Stimulated activated CD4-positive, alpha-beta T cell treated with anti-CD3 and anti-CD28 coated beads, Interleukin-4, amount 100 ng/mL, for 4 hours (primary cell): ENCODE measurements around the gene B3GNT8.
"Not testable (repeated sequence)": the region's sequence is repeated elsewhere in the genome, so short reads cannot be mapped to it uniquely, and the experiment has no call there.

Experiments used
- DNase-seq, 2 experiments: peaks; one replicate each; pipeline ENCODE4 v3.0.0-alpha.2; 2020

Gene B3GNT8, protein sequence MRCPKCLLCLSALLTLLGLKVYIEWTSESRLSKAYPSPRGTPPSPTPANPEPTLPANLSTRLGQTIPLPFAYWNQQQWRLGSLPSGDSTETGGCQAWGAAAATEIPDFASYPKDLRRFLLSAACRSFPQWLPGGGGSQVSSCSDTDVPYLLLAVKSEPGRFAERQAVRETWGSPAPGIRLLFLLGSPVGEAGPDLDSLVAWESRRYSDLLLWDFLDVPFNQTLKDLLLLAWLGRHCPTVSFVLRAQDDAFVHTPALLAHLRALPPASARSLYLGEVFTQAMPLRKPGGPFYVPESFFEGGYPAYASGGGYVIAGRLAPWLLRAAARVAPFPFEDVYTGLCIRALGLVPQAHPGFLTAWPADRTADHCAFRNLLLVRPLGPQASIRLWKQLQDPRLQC

DNA sequence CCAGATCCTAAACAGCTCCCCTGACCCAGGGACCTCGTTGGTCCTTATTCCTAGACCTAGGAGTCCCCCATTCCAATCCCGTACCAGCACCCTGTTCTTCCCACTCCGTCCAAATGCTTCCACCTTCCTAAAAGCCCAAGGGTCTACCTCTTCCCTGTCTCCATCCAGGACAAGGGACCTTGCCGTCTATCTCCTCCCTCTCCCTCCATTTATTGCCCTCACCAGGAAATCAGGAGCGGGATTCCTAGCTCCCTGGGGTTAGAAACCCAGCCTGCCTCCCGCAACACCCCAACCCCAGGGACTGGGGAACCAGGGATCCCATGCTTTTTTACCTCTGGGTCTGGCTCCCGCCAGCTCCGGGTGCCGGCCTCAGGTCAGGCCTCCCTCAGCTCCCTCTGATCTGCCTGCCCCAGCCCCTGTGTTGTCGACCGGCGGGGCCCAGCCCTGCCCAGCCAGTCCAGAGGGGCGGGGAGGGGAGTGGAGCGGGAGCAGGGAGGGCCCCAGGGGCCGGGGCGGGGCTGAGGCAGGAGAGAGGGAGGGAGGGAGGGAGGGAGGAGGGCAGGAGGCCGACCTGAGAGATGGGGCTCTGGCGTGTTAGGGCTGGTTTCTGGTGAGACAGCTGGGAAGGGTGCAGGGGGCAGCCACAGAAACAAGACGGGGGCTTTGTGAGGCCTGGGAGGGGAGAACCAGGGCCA lies at the start of gene B3GNT8:
Gene B3GNT8 (minus strand): TSS at position 423 of the 695 bp plus-strand sequence. CDS start 596 bp downstream, outside the sequence.
- peak; percentile 10 to 50 for DNase-seq

DNA sequence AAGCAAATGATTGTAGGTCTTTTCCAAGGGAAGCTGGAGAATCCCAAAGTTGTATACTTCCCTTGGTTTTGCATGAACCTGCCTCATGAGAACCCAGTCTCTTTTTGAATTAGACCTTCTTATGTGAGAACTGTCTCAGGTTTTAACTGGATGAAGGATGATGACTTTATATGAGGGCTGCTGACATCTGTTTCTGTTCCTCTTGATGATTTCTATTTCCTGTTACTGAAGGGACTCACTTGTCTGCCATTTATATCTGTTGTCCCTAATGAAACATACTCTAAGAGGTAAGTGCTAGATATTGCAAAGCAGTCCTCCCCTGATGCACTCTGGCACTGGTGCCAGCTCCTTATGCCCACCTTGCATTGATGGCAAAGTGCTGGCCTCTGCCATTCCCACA lies 49.4 kb upstream of the B3GNT8 start:
- DNase-seq = no peak

DNA sequence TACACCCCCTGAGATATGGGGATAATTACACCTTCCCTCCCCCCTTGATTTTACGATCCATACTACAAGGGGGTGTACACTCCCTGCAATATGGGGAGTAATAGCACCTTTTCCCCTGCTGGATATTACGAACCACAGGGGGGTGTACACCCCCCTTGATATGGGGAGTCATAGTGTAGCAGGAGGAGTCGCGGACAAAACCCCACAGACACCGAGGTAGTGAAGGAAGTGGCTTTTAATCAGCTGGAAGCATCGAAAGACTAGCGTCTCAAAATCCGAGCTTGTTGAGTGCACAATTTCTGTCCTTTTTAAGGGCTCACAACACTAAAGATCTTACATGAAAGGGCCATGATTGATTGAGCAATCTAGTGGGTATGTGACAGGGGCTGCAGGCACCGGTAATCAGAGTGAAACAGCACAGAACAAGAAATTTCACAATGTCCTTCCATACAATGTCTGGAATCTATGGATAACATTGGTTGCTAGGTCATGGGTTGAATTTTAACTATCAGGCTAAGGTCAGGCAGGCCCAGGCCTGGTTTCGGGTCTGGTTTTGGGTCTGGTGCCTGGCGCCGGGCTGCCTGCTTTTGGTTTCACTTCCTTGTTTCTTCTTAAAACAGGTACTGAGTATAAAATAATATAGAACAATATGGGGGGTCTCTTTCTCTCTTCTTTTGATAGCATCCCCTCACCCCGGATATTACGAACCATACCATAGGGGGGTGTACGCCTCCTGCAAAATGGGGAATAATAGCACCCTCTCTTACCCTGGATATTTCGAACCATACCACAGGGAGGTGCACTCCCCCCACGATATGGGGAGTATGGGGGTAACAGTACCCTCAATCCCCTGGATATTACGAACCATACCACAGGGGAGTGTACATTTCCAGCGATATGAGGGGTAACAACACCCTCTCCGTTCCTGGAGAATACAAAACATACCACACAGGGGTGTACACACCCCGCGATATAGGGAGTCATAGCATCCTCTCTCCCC lies 36.4 kb upstream of the B3GNT8 start:
- not testable (repeated sequence) for DNase-seq

DNA sequence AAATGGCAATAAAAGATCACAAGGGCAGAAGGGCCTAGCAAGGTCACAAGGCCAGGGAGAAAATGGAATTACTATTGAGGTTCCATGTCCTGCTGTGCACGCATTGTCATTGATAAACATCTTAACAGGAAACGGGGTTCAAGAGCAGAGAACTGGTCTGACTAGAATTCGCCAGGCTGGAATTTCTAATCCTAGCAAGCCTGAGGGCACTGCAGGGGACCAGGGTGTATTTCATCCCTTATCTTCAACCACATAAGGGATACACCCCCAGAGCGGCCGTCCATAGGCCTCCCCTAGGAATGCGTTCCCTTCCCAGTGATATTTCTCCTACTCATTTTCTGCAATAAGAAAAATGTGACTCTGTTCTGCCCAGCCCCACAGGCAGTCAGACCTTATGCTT lies 35.3 kb upstream of the B3GNT8 start:
- no peak for DNase-seq

DNA sequence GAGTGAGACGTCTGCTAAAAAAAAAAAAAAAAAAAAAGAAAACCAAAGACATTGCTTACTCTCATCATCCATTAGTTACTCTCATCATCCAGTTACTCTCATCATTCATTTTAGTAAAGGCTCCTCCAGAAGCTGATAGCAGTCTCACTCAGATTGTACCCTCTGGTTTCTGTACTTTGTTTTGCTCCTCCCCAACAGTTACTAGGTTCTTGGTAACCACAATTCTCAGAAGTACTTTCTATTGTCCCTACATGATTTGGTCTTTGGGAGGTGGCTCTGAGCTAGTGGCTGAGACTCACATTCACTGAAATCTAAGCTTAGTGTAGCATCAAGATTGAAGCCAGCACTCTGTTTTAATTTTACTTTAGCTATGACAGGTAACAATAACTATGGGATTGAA lies 30.1 kb upstream of the B3GNT8 start:
- DNase-seq = no peak

DNA sequence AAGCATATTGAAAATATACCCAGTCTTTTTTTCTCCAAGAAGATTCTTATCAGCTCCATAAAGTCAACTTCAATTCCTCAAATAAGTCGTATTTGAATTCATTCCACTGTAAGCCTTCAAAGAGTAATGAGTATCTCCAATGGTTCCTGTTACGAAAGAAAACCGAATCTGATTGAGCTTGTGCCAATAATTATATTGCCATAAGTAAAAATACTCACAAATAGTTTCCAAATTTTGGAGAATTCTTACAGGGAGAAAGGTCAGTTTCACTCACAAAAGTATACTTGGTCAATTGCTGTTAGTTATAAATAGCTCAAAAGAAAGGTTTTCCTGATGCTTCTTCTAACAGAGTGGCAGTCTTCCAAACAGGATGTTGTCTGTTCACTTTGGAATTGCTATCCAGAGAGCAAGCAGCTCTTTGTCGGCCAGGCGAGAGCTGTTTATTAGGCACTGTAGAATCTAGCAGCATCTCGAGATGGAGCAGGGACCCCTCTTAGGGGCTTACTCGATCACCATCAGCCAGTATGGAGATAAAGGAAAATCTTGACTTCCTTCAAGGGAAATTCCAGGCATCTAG lies 29.3 kb upstream of the B3GNT8 start:
- no peak for DNase-seq

DNA sequence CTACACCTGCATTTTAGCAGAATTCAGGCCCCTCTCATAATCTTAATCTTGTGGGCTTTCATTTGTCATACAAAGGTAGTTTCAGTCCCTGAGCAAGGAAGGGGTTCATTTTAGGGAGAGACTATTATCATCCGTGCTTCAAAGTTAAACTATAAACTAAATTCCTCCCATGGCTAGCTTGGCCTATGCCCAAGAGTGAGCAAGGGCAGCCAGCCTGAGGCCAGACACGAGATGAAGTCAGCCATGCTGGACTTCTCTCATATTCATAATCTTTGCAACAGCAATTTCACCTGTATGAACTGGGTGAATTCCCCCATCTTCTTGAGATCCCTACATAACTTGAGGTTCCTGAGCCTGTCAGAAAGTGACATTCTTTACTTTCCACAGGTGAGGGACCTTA lies 28.8 kb upstream of the B3GNT8 start:
- DNase-seq = no peak

DNA sequence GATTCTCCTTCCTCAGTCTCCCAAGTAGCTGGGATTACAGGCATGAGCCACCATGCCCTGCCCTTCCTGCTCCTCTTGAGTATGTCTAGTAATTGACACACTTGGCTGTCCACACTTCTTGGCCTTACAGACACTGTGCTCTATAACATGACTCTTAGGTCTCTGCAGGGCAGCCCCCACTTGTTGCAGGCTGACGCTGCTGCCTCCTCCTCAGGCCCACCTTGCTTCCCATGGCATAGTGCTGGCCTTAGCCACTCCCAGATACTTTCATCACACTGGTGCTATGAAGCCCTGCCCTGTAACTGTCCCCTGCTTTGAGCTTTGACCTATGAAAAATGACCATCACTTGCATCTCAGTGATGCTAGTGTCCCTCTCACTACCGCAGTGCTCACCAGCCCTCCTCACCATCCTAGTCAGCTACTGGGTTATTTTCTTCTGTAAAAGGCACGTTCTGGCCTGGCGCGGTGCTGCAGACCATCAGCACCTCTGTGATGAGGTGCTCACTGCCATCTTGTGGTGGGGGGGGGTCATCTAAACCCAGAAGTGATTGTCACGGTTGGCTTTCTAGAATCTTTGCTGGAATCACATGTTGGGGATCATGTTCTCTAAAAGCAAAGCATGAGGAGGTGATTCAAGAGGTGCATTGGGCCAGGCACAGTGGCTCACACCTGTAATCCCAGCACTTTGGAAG lies 25.6 kb upstream of the B3GNT8 start:
- no peak for DNase-seq

DNA sequence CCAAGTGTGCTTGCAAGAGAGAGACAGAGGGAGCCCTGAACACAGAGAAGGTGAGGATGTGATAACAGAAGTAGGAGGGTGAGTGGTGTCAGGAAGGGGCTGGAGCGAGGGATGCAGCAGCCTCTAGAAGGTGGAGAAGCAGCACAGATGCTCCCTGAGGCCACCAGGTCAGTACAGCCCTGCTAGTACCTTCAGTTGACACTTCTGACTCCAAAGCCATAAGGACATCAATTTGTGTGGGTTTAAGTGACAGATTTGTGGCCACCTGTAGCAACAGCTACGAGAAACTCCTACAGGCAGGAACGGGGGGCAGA lies 22.6 kb upstream of the B3GNT8 start:
- DNase-seq = no peak

DNA sequence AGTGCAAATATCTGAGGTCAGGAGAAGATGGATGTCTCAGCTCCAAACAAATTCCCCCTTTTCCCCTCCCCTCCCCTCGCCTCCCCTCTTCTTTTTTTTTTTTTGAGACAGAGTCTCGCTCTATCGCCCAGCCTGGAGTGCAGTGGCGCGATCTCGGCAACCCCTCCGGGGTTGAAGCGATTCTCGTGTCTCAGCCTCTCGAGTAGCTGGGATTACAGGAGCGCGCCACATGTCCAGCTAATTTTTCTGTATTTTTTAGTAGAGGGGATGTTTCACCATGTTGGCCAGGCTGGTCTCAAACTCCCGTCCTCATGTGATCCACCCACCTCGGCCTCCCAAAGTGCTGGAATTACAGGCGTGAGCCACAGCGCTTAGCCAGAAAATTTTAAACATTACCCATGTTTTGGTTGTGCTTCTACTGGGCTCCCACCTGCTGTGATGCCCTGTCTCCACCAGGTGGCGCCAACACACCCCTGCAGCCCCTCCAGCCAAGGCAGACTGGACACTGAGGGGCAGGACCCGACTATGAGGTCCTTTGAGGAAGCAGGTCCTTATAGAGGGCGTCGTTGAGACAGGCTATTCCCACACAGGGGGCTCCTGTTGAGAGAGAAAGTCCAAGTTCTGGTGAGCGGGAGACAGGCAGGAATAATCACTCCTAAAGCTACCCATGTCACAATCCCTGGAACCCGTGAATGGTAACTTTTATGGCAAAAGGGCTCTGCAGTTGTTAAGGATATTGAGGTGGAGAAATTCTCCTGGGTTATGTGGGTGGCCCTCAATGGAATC lies 22.1 kb upstream of the B3GNT8 start:
- peak; percentile 56 to 66 for DNase-seq

DNA sequence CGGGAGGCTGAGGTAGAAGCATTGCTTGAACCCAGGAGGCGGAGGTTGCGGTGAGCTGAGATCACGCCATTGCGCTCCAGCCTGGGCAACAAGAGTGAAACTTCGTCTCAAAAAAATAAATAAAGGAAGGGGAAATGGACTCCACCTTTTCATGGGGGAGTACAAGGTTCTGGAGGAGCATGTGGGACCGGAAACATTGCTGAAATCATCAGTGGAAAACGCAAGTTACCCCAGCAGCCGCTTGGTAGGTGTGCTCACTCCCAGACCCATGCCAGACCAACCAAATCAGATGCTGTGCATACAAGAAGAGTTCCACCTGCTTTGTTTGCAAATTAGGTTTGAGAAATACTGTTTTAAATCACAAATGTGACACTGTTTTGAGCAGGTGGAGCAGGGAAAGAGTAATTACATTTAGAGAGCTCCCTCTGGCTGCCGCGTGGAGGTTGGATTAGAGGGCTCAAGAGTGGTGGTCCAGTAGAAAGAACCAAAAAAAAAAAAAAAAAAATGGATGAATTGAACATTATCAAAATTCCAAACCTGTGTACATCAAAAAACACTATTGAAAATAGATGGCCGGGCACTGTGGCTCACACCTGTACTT lies 20.7 kb upstream of the B3GNT8 start:
- no peak for DNase-seq

DNA sequence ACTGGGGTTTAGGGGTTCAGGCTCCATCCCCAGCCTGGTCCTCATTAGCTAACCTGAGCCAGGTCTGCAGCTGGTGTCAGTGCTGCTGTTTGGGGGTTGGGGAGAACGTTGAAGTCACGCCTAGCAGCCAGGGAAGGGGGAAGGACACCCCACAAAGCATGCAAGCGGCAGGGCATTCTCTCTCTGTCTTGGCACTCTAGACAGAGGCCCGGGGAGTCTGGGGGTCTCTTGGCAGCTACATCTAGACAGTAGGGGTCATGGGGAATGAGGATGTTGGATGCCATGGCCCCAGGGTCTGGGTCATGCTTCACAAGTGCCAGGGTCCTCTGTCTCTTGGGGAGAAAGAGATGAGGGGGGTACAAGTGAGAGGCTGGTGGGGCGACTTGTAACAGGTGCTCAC lies 18.4 kb upstream of the B3GNT8 start:
- no peak for DNase-seq

DNA sequence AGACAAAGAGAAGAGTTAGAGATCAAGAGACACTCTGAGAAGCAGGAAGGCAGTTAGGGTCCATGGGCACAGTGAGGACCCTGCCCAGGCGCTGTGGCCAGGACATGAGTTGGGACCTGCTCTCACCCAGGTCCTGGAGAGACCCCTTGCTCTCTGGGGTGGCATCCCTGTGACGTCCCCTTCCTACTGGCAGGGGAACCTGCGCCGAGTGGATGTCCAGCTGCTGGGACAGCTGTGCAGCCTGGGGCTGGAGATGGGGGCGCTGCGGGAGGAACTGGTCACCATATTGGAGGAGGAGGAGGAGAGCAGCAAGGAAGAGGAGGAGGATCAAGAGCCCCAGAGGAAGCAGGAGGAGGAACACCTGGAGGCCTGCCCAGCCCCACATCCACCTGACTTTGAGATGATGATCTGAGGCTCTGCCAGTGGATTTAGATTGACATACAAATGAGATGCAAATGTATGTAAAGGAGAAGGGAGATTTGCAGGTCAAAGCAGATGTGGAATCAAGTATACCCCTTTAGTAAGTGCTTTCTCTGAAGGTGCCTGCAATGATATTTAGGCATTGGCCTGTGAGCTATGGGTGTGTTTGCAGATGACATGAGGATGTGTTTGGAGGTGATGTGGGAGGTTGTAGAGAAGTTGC lies 16.8 kb upstream of the B3GNT8 start:
- no peak for DNase-seq

DNA sequence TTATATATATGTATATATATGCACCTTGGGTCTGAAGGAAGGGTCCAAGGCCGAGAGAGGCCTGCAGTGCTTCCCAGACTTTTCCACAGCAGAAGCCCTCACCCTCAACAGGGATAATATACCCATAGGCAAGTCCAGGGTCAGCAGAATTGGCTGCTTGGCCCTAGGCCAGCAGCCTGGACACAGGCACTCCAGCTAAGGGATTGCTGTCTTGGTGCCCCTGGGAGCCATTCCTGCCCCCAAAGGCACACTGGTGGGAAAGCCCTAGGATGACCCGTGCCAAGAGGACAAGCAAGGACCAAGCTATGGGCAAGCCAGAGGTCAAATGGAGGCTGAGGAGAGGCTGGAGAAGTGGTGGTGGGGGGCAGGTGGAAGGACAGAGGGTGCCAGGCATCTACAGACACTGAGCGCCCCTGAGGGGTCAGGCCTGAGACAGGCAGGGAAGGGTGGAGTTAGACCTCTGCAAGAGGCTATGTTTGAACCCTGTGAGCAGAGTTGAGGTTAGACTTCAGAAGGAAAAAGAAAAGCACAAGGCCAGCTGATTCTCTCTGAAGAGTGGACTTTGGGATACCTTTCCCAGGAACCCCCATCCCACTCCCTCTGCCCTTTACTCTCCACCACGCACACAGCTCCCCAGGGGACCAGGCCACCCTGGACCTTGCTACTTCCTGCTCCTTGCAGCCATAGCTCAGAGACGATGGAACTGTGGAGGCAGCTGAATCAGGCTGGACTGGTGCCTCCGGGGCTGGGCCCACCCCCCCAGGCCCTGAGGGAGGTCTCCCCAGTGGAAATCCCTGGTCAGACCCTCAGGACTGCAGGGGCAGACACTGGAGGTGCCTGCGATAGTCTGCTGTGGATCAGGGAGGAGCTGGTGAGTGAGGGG lies 15.5 kb upstream of the B3GNT8 start, which contains the start of gene ERICH4:
Gene ERICH4 (plus strand): TSS at position 684 of the 883 bp plus-strand sequence. CDS start 14 bp downstream, at position 698.
- DNase-seq = no peak

DNA sequence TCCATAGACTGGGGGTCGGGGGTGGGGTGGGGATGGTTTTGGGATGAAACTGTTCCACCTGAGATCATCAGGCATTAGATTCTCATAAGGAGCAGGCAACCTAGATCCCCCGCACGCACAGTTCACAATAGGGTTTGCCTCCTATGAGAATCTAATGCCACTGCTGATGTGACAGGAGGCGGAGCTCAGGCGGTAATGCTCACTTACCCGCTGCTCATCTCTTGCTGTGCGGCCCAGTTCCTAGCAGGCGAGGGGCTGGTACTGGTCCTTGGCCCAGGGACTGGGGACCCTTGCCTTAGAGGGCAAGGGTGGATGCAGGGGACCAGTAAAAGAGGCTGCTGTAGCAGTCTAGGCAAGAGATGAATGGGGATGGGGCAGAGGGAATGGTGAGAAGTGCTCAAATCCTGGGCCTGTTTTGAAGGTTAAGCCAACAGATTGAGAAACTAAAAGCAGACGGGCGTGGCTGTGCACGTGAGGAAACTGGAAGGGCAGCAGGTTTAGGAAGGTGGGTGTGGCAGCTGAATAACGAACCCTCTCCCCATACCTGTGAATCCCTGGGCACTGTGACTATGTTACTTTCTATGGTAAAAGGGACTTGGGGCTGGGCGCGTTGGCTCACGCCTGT lies 14.3 kb upstream of the B3GNT8 start:
- DNase-seq = no peak

DNA sequence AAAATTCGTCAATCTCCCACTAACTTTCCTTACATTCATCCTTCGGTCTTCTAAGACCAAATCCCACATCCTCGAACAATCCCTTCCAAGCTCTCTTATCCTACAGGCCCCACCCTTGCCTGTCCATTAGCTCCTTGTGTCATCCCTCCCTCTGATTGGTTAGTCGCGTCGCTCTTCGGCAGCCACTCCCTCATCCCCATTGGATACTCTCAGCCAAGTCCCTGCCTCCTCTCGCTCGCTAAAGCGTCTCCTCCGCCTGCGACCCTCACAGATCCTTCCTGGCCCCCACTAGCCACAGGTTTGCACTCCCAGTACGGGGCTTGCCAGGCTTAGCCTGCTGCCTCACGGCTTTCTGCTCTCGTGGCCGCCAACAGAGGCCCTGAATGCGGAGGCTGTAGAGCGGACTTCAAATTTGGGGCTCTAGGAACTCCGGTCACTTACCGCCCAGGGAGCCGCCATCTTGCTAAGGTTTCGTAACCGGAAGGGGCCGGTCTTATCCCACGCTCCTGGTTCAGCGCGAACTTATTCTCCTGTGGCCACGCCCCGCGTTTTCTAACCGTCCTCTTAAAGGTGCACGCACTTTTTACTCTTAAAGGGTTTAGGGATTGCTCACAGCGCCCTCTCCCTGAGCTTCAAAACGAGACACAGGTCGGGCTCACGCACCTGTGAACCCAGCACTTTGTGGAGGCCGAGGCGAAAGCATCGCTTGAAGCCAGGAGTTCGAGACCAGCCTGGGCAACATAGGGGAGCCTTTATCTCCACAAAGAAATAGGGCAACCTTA lies 12.5 kb upstream of the B3GNT8 start, which contains the start of gene DMAC2:
Gene DMAC2 (minus strand): TSS at position 472 of the 782 bp plus-strand sequence. CDS start 13 bp downstream, at position 459.
- DNase-seq = peak; percentile 90 to 95

DNA sequence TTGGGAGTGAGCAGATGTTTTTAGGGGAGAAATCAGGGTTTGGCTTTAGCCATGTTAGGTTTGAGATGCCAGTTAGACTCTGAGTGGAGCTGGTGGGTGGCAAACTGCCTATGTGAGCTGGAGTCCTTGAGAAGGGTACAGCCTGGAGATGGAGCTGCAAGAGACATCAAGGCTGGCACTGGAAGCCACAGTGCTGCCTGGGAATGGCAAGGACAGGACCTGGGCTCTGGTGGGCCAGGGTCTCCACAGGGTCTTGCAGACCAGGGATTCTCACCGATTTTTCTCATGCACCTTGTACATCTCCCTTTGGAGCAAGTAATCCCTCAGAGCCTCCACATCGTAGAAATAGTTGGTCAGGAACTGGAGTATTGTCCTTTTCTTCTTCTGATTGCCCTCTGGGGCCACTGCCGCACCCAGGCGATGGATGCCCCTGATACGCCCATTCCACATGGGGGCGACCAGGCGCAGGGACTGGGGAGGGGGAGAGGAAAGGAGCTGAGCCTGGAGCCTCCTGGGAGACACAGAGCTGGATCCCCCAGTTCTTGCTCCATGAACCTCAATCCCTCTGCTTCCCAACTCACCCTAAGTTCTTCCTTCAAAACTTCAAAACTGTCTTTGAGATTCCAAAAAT lies 10.9 kb upstream of the B3GNT8 start:
- DNase-seq = no peak

DNA sequence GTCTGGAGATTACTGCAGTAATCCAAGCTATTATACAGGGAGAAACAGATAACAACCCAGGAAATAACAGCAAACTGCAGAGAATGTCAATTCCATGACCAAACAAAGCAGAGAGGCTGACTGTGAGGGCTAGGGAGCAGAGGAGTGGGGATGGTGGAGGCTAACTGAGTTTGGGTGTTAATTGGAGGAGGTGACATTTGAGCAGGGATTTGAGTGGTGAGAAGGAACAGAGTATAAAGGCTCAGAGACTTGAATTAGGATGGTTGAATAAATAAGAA lies 9.4 kb upstream of the B3GNT8 start:
- DNase-seq = no peak
